VCaP (cell line): ENCODE data around the gene PARG.

Experiments used
- H3K27ac ChIP-seq: fragments of 450-650 bp; 2 replicates; pipeline ENCODE4 v1.5.1; 2017
- TF ChIP-seq, protein P1 (sequence below): fragments of 450-650 bp; conservative IDR thresholded peaks from 2 replicates; pipeline ENCODE4 v1.5.1; 2017; ENCODE audit warnings: mild to moderate bottlenecking, moderate library complexity

The PARG gene

GRCh38 chr10:49830846-49831245 lies 111.0 kb downstream of the PARG start:
- no peak overlapping the region for H3K27ac ChIP-seq
- TF ChIP-seq, protein P1, sequence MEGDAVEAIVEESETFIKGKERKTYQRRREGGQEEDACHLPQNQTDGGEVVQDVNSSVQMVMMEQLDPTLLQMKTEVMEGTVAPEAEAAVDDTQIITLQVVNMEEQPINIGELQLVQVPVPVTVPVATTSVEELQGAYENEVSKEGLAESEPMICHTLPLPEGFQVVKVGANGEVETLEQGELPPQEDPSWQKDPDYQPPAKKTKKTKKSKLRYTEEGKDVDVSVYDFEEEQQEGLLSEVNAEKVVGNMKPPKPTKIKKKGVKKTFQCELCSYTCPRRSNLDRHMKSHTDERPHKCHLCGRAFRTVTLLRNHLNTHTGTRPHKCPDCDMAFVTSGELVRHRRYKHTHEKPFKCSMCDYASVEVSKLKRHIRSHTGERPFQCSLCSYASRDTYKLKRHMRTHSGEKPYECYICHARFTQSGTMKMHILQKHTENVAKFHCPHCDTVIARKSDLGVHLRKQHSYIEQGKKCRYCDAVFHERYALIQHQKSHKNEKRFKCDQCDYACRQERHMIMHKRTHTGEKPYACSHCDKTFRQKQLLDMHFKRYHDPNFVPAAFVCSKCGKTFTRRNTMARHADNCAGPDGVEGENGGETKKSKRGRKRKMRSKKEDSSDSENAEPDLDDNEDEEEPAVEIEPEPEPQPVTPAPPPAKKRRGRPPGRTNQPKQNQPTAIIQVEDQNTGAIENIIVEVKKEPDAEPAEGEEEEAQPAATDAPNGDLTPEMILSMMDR, result no peak

DNA sequence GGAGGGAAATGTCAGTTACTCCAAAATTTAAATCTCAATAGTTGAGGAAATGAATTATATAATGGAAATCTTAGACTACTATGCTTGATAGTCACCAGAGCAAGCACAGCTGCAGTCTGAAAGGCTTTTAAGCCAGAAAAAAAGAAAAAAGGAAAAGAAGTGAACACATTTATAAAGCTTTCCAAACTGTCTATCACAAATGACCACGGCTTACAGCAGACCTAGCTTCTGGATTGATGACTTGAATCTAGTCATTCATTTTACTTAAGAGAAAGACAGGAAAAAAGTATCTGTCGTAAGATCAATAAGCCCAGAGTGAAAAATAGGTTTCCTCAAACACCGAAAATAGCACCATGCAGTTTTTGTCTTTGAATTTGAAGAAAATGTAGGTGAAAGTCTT lies 111.8 kb downstream of the PARG start:
- TF ChIP-seq, protein P1, result no peak
- no peak overlapping the region for H3K27ac ChIP-seq

GRCh38 chr10:49827297-49827696 lies 114.5 kb downstream of the PARG start:
- no peak overlapping the region for H3K27ac ChIP-seq
- TF ChIP-seq, protein P1, result no peak

GRCh38 chr10:49819234-49819958 lies 122.4 kb downstream of the PARG start:
- no peak overlapping the region for H3K27ac ChIP-seq
- TF ChIP-seq, protein P1, result no peak

DNA sequence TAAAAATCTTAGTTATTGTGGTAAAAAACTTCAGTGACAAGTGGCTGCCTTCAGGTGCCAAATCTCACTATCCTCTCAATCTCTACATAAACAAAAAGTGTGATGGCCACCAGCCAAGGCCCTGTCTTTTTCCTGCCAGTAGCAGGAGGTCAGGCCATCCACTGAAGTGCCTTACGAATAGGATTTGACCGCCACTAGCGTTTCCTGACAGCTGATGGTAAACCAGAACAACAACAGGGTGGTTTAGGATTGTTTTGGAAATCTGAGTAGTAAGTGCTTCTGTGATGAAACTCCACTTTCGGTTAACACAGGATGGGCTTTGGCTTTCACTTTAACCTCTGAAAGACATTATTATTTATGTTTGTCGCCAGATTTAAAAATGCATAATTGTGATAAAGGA lies 124.0 kb downstream of the PARG start:
- no peak overlapping the region for H3K27ac ChIP-seq
- TF ChIP-seq, protein P1, result no peak

DNA sequence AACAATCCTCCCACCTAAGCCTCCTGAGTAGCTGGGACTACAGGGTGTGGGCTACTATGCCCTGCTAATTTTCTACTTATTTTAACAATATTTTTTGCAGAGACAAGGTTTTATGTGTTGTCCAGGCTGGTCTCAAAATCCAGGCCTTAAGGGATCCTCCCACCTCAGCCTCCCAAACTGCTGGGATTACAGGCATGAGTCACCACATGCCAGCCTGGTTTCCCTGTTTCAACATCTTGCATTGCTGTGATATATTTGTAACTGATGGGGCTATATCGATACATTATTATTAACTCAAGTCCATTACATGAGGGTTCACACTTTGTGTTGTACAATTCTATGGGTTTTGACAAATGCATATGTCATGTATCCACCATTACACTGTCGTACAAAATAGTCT lies 137.8 kb downstream of the PARG start:
- H3K27ac ChIP-seq, result no peak overlapping the region
- TF ChIP-seq, protein P1, result no peak

- TF ChIP-seq, protein P1, result no peak
Observed at GRCh38 chr10:49798275-49798674, 143.6 kb downstream of the PARG start.

More at GRCh38 chr10:49798275-49798674, 143.6 kb downstream of the PARG start:
- no peak overlapping the region for H3K27ac ChIP-seq
